ENCODE results near the gene SEC14L1. TPM values are rescaled to one million over a fixed set of nuclear protein-coding genes. Genes with fewer than 3 reads are reported as not detected.

SEC14L1 gene
- total RNA-seq, 2 experiments from 2014 or later: 97.3 to 98.5 TPM

- no peak for TF ChIP-seq CTCF (IDR thresholded peaks at IDR 0.05)
These were observed 6.6 kb downstream of the SEC14L1 start for GRCh38 chr17:77147357-77147801.

GRCh38 chr17:77148077-77148939, 7.5 kb downstream of the SEC14L1 start:
- TF ChIP-seq CTCF (IDR thresholded peaks at IDR 0.05): no peak
- DNase-seq: no peak
- no peak for ATAC-seq (ENCODE audit: poor library complexity)
- Mint-ChIP-seq H3K4me1 (ENCODE audit: low read depth) (peaks cover 53% of the 10 kb centered on the region), H3K36me3 (ENCODE audit: low read depth) (peaks cover 74% of the 10 kb centered on the region), H3K27ac (no peak overlapping the region), H3K4me3 (no peak overlapping the region), H3K27me3 (no peaks in the 10 kb centered on the region), H3K9me3 (no peaks in the 10 kb centered on the region)
- H3K4me1 ChIP-seq (ENCODE audit: insufficient read depth, low read length): peaks cover 13% of the 10 kb centered on the region
- H3K9me3 ChIP-seq (ENCODE audit: control insufficient read depth in 1 of 2, insufficient read depth in 1 of 2, low read length in 2 of 2): no peaks in the 10 kb centered on the region
- H3K36me3 ChIP-seq (ENCODE audit: insufficient read depth, low read length): peaks cover 46% of the 10 kb centered on the region
- POLR2A ChIA-PET: no interaction called here
- CTCF ChIA-PET: interaction anchor here (0.6 kb wide), 1 partner anchor 16 kb away, joined by 3 read pairs; no protein-coding TSS in a partner anchor
- intact Hi-C loops (cut with DNase I, micrococcal nuclease): no loop called here
- no peak overlapping the region for H3K4me3 ChIP-seq (ENCODE audit: low read length)
- H3K27ac ChIP-seq (ENCODE audit: low read depth in 1 of 2, low read length in 2 of 2): no peak overlapping the region
- H3K27me3 ChIP-seq (ENCODE audit: control insufficient read depth in 1 of 2, insufficient read depth in 2 of 2, low read length in 2 of 2): no peaks in the 10 kb centered on the region

More at GRCh38 chr17:77147357-77147801, 6.6 kb downstream of the SEC14L1 start:
- Mint-ChIP-seq H3K36me3 (ENCODE audit: low read depth) (peaks cover 78% of the 10 kb centered on the region), H3K4me3 (peak overlapping the region; percentile 88), H3K27me3 (no peaks in the 10 kb centered on the region), H3K27ac (peak overlapping the region; percentile 61), H3K4me1 (ENCODE audit: low read depth) (peaks cover 56% of the 10 kb centered on the region), H3K9me3 (no peaks in the 10 kb centered on the region)
- H3K36me3 ChIP-seq (ENCODE audit: insufficient read depth, low read length): peaks cover 51% of the 10 kb centered on the region
- intact Hi-C loops (cut with DNase I, micrococcal nuclease): no loop called here
- POLR2A ChIA-PET: interaction anchor here (0.7 kb wide), 1 partner anchor 65 kb away, joined by 3 read pairs; no protein-coding TSS in a partner anchor
- CTCF ChIA-PET: no interaction called here
- ATAC-seq (ENCODE audit: poor library complexity) (no peak), DNase-seq (no peak)
- H3K4me1 ChIP-seq (ENCODE audit: insufficient read depth, low read length): peaks cover 14% of the 10 kb centered on the region
- H3K4me3 ChIP-seq (ENCODE audit: low read length): no peak overlapping the region
- H3K9me3 ChIP-seq (ENCODE audit: control insufficient read depth in 1 of 2, insufficient read depth in 1 of 2, low read length in 2 of 2): no peaks in the 10 kb centered on the region
- H3K27me3 ChIP-seq (ENCODE audit: control insufficient read depth in 1 of 2, insufficient read depth in 2 of 2, low read length in 2 of 2): no peaks in the 10 kb centered on the region
- no peak overlapping the region for H3K27ac ChIP-seq (ENCODE audit: low read depth in 1 of 2, low read length in 2 of 2)

GRCh38 chr17:77148940-77149510, 8.3 kb downstream of the SEC14L1 start:
- Histone ChIP-seq H3K9me3 (ENCODE audit: control insufficient read depth in 1 of 2, insufficient read depth in 1 of 2, low read length in 2 of 2) (no peaks in the 10 kb centered on the region), H3K4me3 (ENCODE audit: low read length) (no peak overlapping the region), H3K4me1 (ENCODE audit: insufficient read depth, low read length) (peaks cover 13% of the 10 kb centered on the region), H3K27me3 (ENCODE audit: control insufficient read depth in 1 of 2, insufficient read depth in 2 of 2, low read length in 2 of 2) (no peaks in the 10 kb centered on the region), H3K36me3 (ENCODE audit: insufficient read depth, low read length) (peaks cover 41% of the 10 kb centered on the region), H3K27ac (ENCODE audit: low read depth in 1 of 2, low read length in 2 of 2) (no peak overlapping the region)
- peaks cover 67% of the 10 kb centered on the region for H3K36me3 Mint-ChIP-seq (ENCODE audit: low read depth)
- H3K4me1 Mint-ChIP-seq (ENCODE audit: low read depth): peaks cover 53% of the 10 kb centered on the region
- intact Hi-C loops (cut with DNase I, micrococcal nuclease): no loop called here
- DNase-seq (no peak), ATAC-seq (ENCODE audit: poor library complexity) (no peak)
- no peak for TF ChIP-seq CTCF (IDR thresholded peaks at IDR 0.05)
- CTCF ChIA-PET: no interaction called here
- POLR2A ChIA-PET: no interaction called here
- H3K9me3 Mint-ChIP-seq: no peaks in the 10 kb centered on the region
- H3K27me3 Mint-ChIP-seq: no peaks in the 10 kb centered on the region
- H3K27ac Mint-ChIP-seq: no peak overlapping the region
- H3K4me3 Mint-ChIP-seq: no peak overlapping the region
